Caki2 (cell line): ENCODE measurements around the gene LHX4. TPM values are rescaled to one million over a fixed set of nuclear protein-coding genes. Genes with fewer than 3 reads are reported as not detected.

Source experiments
- DNase-seq: peaks from one replicate; pipeline ENCODE4 v3.0.0-alpha.2; 2015; ENCODE audit warnings: low read depth
- in situ Hi-C: cut with HindIII; loops from 2 replicates; pipeline ENCODE4 v1.10.0; 2016; ENCODE audit warnings: low sequenced_read_pairs, low pct_unique_long_range_greater_than_20kb, mixed read lengths
- total RNA-seq: library from RNA; depleted of rRNA; stranded (reverse); fragments of >200 nt; shearing (Covaris generic); gene quantifications from 2 replicates; pipeline ENCODE4 v1.2.3, GENCODE V29; 2014; ENCODE audit warnings: low replicate concordance; rRNA removed

Gene LHX4
- total RNA-seq, 1 experiment from 2014 or later: not detected

GRCh38 chr1:180301135-180301742 lies 71.2 kb downstream of the LHX4 start:
- no peak for DNase-seq
- in situ Hi-C loops: no loop called here

GRCh38 chr1:180309338-180309737 lies 79.3 kb downstream of the LHX4 start:
- peak; percentile 77 for DNase-seq
- in situ Hi-C loops: no loop called here

GRCh38 chr1:180310095-180310494 lies 80.0 kb downstream of the LHX4 start:
- DNase-seq: peak; percentile 8
- in situ Hi-C loops: no loop called here

- no peak for DNase-seq
- in situ Hi-C loops: no loop called here
Observed at GRCh38 chr1:180311011-180311730, 81.1 kb downstream of the LHX4 start.

GRCh38 chr1:180312926-180313325 lies 82.9 kb downstream of the LHX4 start:
- DNase-seq: no peak
- in situ Hi-C loops: no loop called here

GRCh38 chr1:180327089-180327488 lies 97.0 kb downstream of the LHX4 start:
- no peak for DNase-seq
- in situ Hi-C loops: no loop called here

Other genes with a start within 250 kb of the LHX4 start
- 84.0 and 97.3 TPM in 2 replicates for gene QSOX1, start 75.4 kb upstream of the LHX4 start, total RNA-seq